ENCODE results near the gene ZBTB3.

DNA sequence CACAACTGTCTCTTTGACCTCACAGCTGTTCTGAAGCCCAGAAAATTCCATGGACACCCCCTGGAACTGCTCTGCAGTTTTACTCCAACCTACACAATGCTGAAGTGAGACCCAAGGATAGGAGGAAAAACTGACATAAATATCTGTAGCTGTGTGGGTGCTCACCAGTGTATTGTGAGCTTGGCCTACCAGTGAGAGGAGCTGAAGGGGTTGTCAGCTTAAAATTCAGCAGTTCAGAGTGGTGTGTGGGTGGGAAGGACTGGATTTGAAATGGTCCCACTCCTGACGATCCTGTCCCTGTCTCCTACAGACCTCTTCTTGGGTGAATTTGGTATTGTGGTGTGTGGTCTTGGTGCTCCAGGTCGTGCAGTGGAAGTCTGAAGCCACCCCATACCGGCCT lies 35.6 kb upstream of the ZBTB3 start:
- TF ChIP-seq, protein P1, sequence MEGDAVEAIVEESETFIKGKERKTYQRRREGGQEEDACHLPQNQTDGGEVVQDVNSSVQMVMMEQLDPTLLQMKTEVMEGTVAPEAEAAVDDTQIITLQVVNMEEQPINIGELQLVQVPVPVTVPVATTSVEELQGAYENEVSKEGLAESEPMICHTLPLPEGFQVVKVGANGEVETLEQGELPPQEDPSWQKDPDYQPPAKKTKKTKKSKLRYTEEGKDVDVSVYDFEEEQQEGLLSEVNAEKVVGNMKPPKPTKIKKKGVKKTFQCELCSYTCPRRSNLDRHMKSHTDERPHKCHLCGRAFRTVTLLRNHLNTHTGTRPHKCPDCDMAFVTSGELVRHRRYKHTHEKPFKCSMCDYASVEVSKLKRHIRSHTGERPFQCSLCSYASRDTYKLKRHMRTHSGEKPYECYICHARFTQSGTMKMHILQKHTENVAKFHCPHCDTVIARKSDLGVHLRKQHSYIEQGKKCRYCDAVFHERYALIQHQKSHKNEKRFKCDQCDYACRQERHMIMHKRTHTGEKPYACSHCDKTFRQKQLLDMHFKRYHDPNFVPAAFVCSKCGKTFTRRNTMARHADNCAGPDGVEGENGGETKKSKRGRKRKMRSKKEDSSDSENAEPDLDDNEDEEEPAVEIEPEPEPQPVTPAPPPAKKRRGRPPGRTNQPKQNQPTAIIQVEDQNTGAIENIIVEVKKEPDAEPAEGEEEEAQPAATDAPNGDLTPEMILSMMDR (IDR thresholded peaks at IDR 0.05) = no peak
- no peak for TF ChIP-seq POLR2A (IDR thresholded peaks at IDR 0.05)
